LNCAP (cell line): ENCODE data around the gene HOXD1.
A peak's percentile ranks its signal among the peaks of the same experiment; 100 is the strongest.

ENCODE experiments used
- CTCF ChIP-seq: fragments of 450-650 bp; IDR thresholded peaks from 2 replicates; pipeline ENCODE4 v1.5.1; 2017; ENCODE audit warnings: mild to moderate bottlenecking

HOXD1 gene

GRCh38 chr2:176187899-176188773, at the start of gene HOXD1:
Gene HOXD1 (plus strand): TSS chr2:176188668. CDS start chr2:176188802, 134 bp downstream.
- TF ChIP-seq CTCF: no peak

DNA sequence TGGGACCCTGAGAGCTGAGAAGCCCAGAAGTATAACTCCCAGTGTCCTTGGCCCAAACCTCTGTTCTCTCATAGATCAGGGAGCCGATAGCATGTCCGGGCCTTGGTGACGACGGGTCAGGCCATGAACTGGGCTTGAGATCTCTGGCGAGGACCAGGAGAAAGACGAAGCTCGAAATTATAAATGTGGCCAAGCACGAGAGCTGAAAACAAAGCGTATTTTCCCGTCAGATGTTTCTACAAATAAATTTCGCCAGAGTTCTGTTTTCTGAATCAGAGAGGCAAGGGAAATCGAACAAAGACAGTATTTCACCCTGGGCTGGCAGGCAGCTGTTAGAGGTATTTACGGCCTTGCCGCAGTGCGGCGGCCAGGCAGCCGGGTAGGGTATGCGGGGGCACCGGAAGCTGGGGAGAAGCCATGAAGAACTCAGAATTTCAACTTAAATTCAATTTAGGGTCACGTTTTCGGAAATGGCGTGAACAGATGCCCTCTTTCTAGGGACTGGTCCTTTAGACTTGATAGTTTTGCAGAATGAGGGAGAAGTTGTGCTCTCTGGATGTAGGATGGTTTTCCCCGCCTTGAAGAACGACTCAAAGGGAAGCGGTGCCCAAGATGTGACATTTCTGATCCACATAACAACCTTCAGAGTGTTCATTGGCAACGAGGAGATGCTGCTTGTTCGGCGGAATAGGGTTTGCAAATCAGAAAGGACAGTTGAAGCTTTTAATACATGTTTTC, 49.4 kb upstream of the HOXD1 start:
- TF ChIP-seq CTCF: no peak

DNA sequence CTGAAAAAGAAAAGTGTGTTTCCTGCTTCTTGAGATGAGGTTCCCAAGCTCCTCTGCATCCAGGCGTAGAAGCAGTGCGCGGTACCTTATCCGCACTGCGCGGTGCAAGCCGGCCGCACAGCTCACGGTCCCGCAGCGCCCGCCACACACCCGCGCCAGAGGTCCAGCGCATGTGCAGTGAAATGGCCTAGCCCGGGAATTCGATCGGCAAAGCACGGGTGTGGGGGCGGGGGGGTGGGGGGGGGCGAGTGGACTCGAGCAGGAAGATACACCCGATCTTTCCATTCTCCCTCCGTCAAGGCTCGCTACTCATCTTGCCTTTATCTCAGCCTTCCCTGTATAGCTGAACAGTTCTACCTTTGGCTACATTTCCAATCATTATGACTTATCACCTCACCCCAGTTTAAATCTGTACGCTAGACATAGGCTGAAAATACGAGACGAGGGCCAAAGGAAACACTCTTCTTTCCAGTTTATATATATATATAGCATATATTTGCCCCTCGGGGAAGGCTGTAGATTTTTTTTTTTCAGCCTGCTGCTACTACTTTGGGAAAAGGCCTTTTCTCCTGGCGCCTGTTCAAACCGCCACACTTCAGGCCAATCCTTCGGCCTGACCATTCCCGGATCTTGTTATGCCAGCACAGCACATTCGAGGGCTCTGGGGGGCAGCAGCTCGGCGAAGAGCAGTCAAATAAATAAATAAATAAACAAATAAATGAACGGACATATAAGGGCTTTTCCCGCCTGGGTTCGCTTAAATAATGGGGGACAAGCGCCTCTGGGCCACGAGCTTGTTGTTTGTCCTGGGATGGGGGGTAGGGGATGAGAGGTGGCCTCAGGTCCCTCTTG, 48.6 kb upstream of the HOXD1 start:
- TF ChIP-seq CTCF: no peak

GRCh38 chr2:176140513-176141317, 47.8 kb upstream of the HOXD1 start:
- TF ChIP-seq CTCF: peak; percentile 89

DNA sequence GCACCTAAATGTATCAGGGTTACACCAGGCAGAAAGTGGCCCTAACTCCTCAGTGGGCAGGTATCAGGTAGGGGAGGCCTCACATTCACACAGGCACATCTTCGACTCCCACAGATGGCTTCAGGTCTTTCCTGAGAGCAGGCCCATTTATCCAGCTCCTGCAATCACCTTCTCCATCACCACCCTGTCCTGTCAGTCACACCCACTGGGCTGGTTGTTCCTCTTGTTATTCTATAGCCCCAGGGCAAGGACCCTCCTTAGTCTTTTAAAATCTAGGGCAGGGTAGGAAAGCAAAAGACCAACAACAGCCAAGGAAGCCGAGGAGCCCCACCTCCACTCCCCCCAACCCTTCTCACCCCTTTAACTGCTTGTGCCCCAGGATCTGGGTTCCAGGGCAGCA, 46.2 kb upstream of the HOXD1 start:
- no peak for TF ChIP-seq CTCF

- no peak for TF ChIP-seq CTCF
Observed at GRCh38 chr2:176145085-176145969, 43.1 kb upstream of the HOXD1 start.
